Measurements from ENCODE around the gene LRRTM4.
A peak's percentile ranks its signal among the peaks of the same experiment; 100 is the strongest.

LRRTM4 gene

GRCh38 chr2:76977846-76978727 lies 544.1 kb downstream of the LRRTM4 start:
- DNase-seq, result no peak

- no peak for DNase-seq
These were observed 546.4 kb downstream of the LRRTM4 start for GRCh38 chr2:76975752-76976151.

- no peak for DNase-seq
These were observed 548.6 kb downstream of the LRRTM4 start for GRCh38 chr2:76973610-76974009.

- no peak for DNase-seq
These were observed 556.4 kb downstream of the LRRTM4 start for GRCh38 chr2:76965772-76966171.

GRCh38 chr2:76958749-76959148 lies 563.4 kb downstream of the LRRTM4 start:
- DNase-seq, result no peak

GRCh38 chr2:76953733-76954347 lies 568.3 kb downstream of the LRRTM4 start:
- DNase-seq, result peak; percentile 17

GRCh38 chr2:76946631-76947145 lies 575.5 kb downstream of the LRRTM4 start:
- no peak for DNase-seq

GRCh38 chr2:76940559-76940958 lies 581.6 kb downstream of the LRRTM4 start:
- DNase-seq, result no peak

GRCh38 chr2:76938153-76938552 lies 584.0 kb downstream of the LRRTM4 start:
- no peak for DNase-seq

- DNase-seq, result no peak
These were observed 589.6 kb downstream of the LRRTM4 start for GRCh38 chr2:76932550-76932949.

GRCh38 chr2:76930056-76930744 lies 592.0 kb downstream of the LRRTM4 start:
- no peak for DNase-seq

- DNase-seq, result no peak
These were observed 594.1 kb downstream of the LRRTM4 start for GRCh38 chr2:76928026-76928425.

- DNase-seq, result no peak
These were observed 601.2 kb downstream of the LRRTM4 start for GRCh38 chr2:76921006-76921405.

- no peak for DNase-seq
These were observed 626.7 kb downstream of the LRRTM4 start for GRCh38 chr2:76895469-76895868.

- DNase-seq, result no peak
These were observed 651.6 kb downstream of the LRRTM4 start for GRCh38 chr2:76870581-76870980.

GRCh38 chr2:76870011-76870410 lies 652.2 kb downstream of the LRRTM4 start:
- no peak for DNase-seq

GRCh38 chr2:76867854-76868253 lies 654.3 kb downstream of the LRRTM4 start:
- DNase-seq, result no peak

- DNase-seq, result no peak
These were observed 655.7 kb downstream of the LRRTM4 start for GRCh38 chr2:76866464-76866863.

- DNase-seq, result no peak
These were observed 659.3 kb downstream of the LRRTM4 start for GRCh38 chr2:76862901-76863300.

GRCh38 chr2:76861708-76862107 lies 660.5 kb downstream of the LRRTM4 start:
- no peak for DNase-seq

GRCh38 chr2:76851000-76851399 lies 671.2 kb downstream of the LRRTM4 start:
- no peak for DNase-seq

GRCh38 chr2:76849086-76849485 lies 673.1 kb downstream of the LRRTM4 start:
- DNase-seq, result no peak

GRCh38 chr2:76839826-76840225 lies 682.4 kb downstream of the LRRTM4 start:
- DNase-seq, result no peak

All from activated CD4-positive, alpha-beta T cell treated with anti-CD3 and anti-CD28 coated beads, Interleukin-10, Interleukin-2, amounts not matched to agents 100 ng/mL and 50 ng/mL, durations not matched to agents 16 hours and 8 hours (primary cell).